Subcutaneous abdominal adipose tissue (tissue), 5 donors: ENCODE data around the gene AKAP7.
"Not testable (repeated sequence)": the region's sequence is repeated elsewhere in the genome, so short reads cannot be mapped to it uniquely, and the experiment has no call there.

ENCODE experiments used
- H3K27ac ChIP-seq: one replicate; pipeline ENCODE4 v1.7.0; 2013; ENCODE audit warnings: low read depth, mild to moderate bottlenecking, inconsistent platforms, low read length, moderate library complexity
- H3K27me3 ChIP-seq, 5 donors: one replicate each; pipeline ENCODE4 v1.7.0; 2013; ENCODE audit warnings: low read length in 5 of 5, inconsistent platforms in 1 of 5; ENCODE audit not compliant: control insufficient read depth in 5 of 5, insufficient read depth in 4 of 5
- H3K36me3 ChIP-seq, 5 donors: one replicate each; pipeline ENCODE4 v1.7.0; 2013; ENCODE audit warnings: low read length in 5 of 5; ENCODE audit not compliant: control insufficient read depth in 5 of 5, insufficient read depth in 5 of 5
- H3K4me1 ChIP-seq, 5 donors: one replicate each; pipeline ENCODE4 v1.7.0; 2013; ENCODE audit warnings: low read length in 5 of 5, mild to moderate bottlenecking in 3 of 5, moderate library complexity in 1 of 5; ENCODE audit not compliant: control insufficient read depth in 5 of 5, insufficient read depth in 5 of 5
- H3K4me3 ChIP-seq, 5 donors: one replicate each; pipeline ENCODE4 v1.7.0; 2013; ENCODE audit warnings: low read length in 5 of 5, low read depth in 1 of 5
- H3K9ac ChIP-seq, 5 donors: one replicate each; pipeline ENCODE4 v1.7.0; 2013; ENCODE audit warnings: low read length in 5 of 5, mild to moderate bottlenecking in 4 of 5, moderate library complexity in 3 of 5
- H3K9me3 ChIP-seq, 5 donors: one replicate each; pipeline ENCODE4 v1.7.0; 2013; ENCODE audit warnings: low read length in 5 of 5; ENCODE audit not compliant: control insufficient read depth in 5 of 5
- donor health status: healthy.
- donor health status: healthy.
- donor health status: healthy.
- donor health status: healthy.
- donor health status: healthy.

Gene AKAP7

GRCh38 chr6:131325669-131326068, 190.4 kb downstream of the AKAP7 start:
- H3K27me3 ChIP-seq, H3K4me1 ChIP-seq, H3K4me3 ChIP-seq, H3K27ac ChIP-seq, H3K9me3 ChIP-seq, H3K36me3 ChIP-seq, H3K9ac ChIP-seq: not testable (repeated sequence)

- H3K9ac ChIP-seq, H3K36me3 ChIP-seq: not testable (repeated sequence)
These were observed 193.5 kb downstream of the AKAP7 start for GRCh38 chr6:131328727-131329126.

GRCh38 chr6:131331151-131331550, 195.9 kb downstream of the AKAP7 start:
- Histone ChIP-seq H3K27ac (no peak overlapping the region), H3K27me3 (no peaks in the 10 kb centered on the region), H3K9me3 (no peaks in the 10 kb centered on the region), H3K9ac (no peak overlapping the region), H3K4me1 (no peaks in the 10 kb centered on the region), H3K4me3 (no peak overlapping the region), H3K36me3 (no peaks in the 10 kb centered on the region)

More at GRCh38 chr6:131328727-131329126, 193.5 kb downstream of the AKAP7 start:
- not testable (repeated sequence) for H3K27me3 ChIP-seq, H3K9me3 ChIP-seq, H3K27ac ChIP-seq, H3K4me3 ChIP-seq, H3K4me1 ChIP-seq

GRCh38 chr6:131331873-131332781, 196.9 kb downstream of the AKAP7 start:
- no peaks in the 10 kb centered on the region for H3K4me1 ChIP-seq

More at GRCh38 chr6:131331873-131332781, 196.9 kb downstream of the AKAP7 start:
- Histone ChIP-seq H3K27ac (no peak overlapping the region), H3K9me3 (no peaks in the 10 kb centered on the region), H3K4me3 (no peak overlapping the region), H3K9ac (no peak overlapping the region), H3K27me3 (no peaks in the 10 kb centered on the region), H3K36me3 (no peaks in the 10 kb centered on the region)
